CD8-positive, alpha-beta memory T cell (primary cell): ENCODE measurements around the gene TMEM123. TPM values are rescaled to one million over a fixed set of nuclear protein-coding genes. Genes with fewer than 3 reads are reported as not detected.

Experiments used
- CTCF ChIA-PET: fragments of 350-600 bp; sonication (Branson Sonifier 250); formaldehyde crosslinking; loops from one replicate; lab custom pipeline; 2021; ENCODE audit warnings: antibody characterized with exemption; lab: Charles Lee
- POLR2A ChIA-PET: fragments of 350-600 bp; sonication (Branson Sonifier 250); formaldehyde crosslinking; loops from one replicate; lab custom pipeline; 2021; ENCODE audit warnings: antibody characterized with exemption; lab: Charles Lee
- DNase-seq, 5 donors: peaks; one replicate each; pipeline versions ENCODE4 v3.0.0 to v3.0.0-alpha.2; 2020 to 2022; ENCODE audit warnings: mixed read lengths in 1 of 5
- H3K27ac ChIP-seq: one replicate; pipeline ENCODE4 v1.7.0; 2013; ENCODE audit warnings: low read depth, mild to moderate bottlenecking, low read length, moderate library complexity
- H3K27me3 ChIP-seq: 2 replicates; pipeline ENCODE4 v1.7.0; 2013; ENCODE audit warnings: low read length, mild to moderate bottlenecking; ENCODE audit not compliant: insufficient read depth, poor library complexity, severe bottlenecking
- H3K36me3 ChIP-seq: 2 replicates; pipeline ENCODE4 v1.7.0; 2013; ENCODE audit warnings: mild to moderate bottlenecking, low read length, moderate library complexity; ENCODE audit not compliant: insufficient read depth
- H3K4me1 ChIP-seq: 2 replicates; pipeline ENCODE4 v1.7.0; 2013; ENCODE audit warnings: mild to moderate bottlenecking, low read length, moderate library complexity; ENCODE audit not compliant: insufficient read depth
- H3K4me3 ChIP-seq: 2 replicates; pipeline ENCODE4 v1.7.0; 2013; ENCODE audit warnings: mild to moderate bottlenecking, low read length
- H3K9me3 ChIP-seq: 2 replicates; pipeline ENCODE4 v1.7.0; 2013; ENCODE audit warnings: mild to moderate bottlenecking, low read length
- H3K27ac Mint-ChIP-seq, 8 donors: one replicate each; pipeline ENCODE4 v1.8.0; 2020 to 2021; ENCODE audit warnings: mixed read lengths in 8 of 8, mild to moderate bottlenecking in 6 of 8, inconsistent platforms in 3 of 8, moderate library complexity in 3 of 8
- H3K27me3 Mint-ChIP-seq, 2 donors: one replicate each; pipeline ENCODE4 v1.8.0; 2020 to 2021; ENCODE audit warnings: mixed read lengths in 2 of 2, mild to moderate bottlenecking in 1 of 2, moderate library complexity in 1 of 2
- H3K36me3 Mint-ChIP-seq, 3 donors: one replicate each; pipeline ENCODE4 v1.8.0; 2020 to 2021; ENCODE audit warnings: mixed read lengths in 3 of 3, inconsistent platforms in 1 of 3, mild to moderate bottlenecking in 1 of 3
- H3K4me1 Mint-ChIP-seq, 3 donors: one replicate each; pipeline ENCODE4 v1.8.0; 2020 to 2021; ENCODE audit warnings: mixed read lengths in 3 of 3, inconsistent platforms in 1 of 3, mild to moderate bottlenecking in 1 of 3
- H3K4me3 Mint-ChIP-seq, 7 donors: one replicate each; pipeline ENCODE4 v1.8.0; 2020 to 2021; ENCODE audit warnings: mixed read lengths in 7 of 7, mild to moderate bottlenecking in 6 of 7, moderate library complexity in 4 of 7, inconsistent platforms in 2 of 7
- H3K9me3 Mint-ChIP-seq, 5 donors: one replicate each; pipeline ENCODE4 v1.8.0; 2020 to 2022; ENCODE audit warnings: mixed read lengths in 5 of 5, mild to moderate bottlenecking in 3 of 5, moderate library complexity in 2 of 5, inconsistent platforms in 1 of 5
- polyA plus RNA-seq: library from polyadenylated mRNA; unstranded; fragments of 300-500 nt; fragmentation: Illumina TruSeq; gene quantifications from one replicate; pipeline ENCODE4 v1.2.3, GENCODE V29; 2021
- total RNA-seq, 2 experiments: library from RNA; stranded (reverse); gene quantifications; one replicate each; pipeline ENCODE4 v1.2.3, GENCODE V29; 2021

TMEM123 gene
- total and polyA plus RNA-seq, 3 experiments from 2014 or later, result 257 to 491 (median 259) TPM

- H3K4me1 Mint-ChIP-seq, result peaks cover 11 to 29% (median 23%) of the 10 kb centered on the region in 3 donors
- DNase-seq, result no peak
- POLR2A ChIA-PET, result interaction anchor here (0.7 to 1.1 kb wide), 2 partner anchors 27 to 85 kb away, joined by 3 to 6 read pairs; partner anchors contain the start of gene TMEM123
Measured at GRCh38 chr11:102479733-102480132, 27.2 kb upstream of the TMEM123 start.

GRCh38 chr11:102478673-102479299 lies 26.2 kb upstream of the TMEM123 start:
- Histone ChIP-seq H3K27ac (no peak overlapping the region), H3K27me3 (no peaks in the 10 kb centered on the region), H3K4me1 (peaks cover 28% of the 10 kb centered on the region), H3K4me3 (no peak overlapping the region), H3K9me3 (no peaks in the 10 kb centered on the region), H3K36me3 (no peaks in the 10 kb centered on the region)
- Mint-ChIP-seq H3K27ac (peak overlapping the region in 1 of 8 donors; percentile 19), H3K36me3 (no peaks in the 10 kb centered on the region), H3K4me3 (no peak overlapping the region), H3K9me3 (no peaks in the 10 kb centered on the region), H3K27me3 (no peaks in the 10 kb centered on the region), H3K4me1 (peaks cover 14 to 38% (median 25%) of the 10 kb centered on the region in 3 donors)
- ChIA-PET POLR2A (interaction anchor here (0.7 kb wide), 1 partner anchor 84 kb away, joined by 3 read pairs; no protein-coding TSS in a partner anchor), CTCF (interaction anchor here (0.6 to 1.3 kb wide), 3 partner anchors 25 to 85 kb away, joined by 3 read pairs; no protein-coding TSS in a partner anchor)
- DNase-seq, result no peak

More at GRCh38 chr11:102479733-102480132, 27.2 kb upstream of the TMEM123 start:
- H3K27me3 Mint-ChIP-seq, result no peaks in the 10 kb centered on the region
- peaks cover 23% of the 10 kb centered on the region for H3K4me1 ChIP-seq
- no peaks in the 10 kb centered on the region for H3K27me3 ChIP-seq
- H3K36me3 ChIP-seq, result no peaks in the 10 kb centered on the region
- no peak overlapping the region for H3K4me3 ChIP-seq
- CTCF ChIA-PET, result interaction anchor here (1.0 to 1.4 kb wide), 3 partner anchors 16 to 139 kb away, joined by 3 to 4 read pairs (median 3); no protein-coding TSS in a partner anchor
- H3K27ac Mint-ChIP-seq, result peak overlapping the region in 1 of 8 donors; percentile 15
- H3K9me3 ChIP-seq, result no peaks in the 10 kb centered on the region
- H3K4me3 Mint-ChIP-seq, result no peak overlapping the region
- H3K9me3 Mint-ChIP-seq, result no peaks in the 10 kb centered on the region
- H3K36me3 Mint-ChIP-seq, result no peaks in the 10 kb centered on the region
- no peak overlapping the region for H3K27ac ChIP-seq

DNA sequence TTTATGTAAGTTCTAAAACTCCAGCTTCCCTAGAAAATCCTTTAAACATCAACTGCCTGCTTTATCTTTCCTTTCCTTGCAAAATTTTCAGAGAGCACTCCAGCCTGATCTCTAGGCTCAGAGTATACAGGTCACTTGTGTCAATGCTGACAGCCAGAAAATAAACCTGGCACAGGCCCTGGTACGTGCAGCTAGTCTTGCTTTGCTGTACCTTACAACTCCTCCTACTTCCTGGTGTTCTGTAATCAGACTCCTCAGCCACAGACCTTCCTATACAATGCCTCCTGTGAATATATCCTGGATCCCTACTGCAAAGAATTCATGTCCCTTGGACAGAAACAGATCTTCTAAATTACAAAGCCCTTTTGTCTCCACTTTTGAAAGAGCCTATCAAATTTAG lies 24.2 kb upstream of the TMEM123 start:
- H3K4me1 Mint-ChIP-seq, result peaks cover 18 to 46% (median 33%) of the 10 kb centered on the region in 3 donors
- POLR2A ChIA-PET, result no interaction called here

GRCh38 chr11:102476069-102476468 lies 23.5 kb upstream of the TMEM123 start:
- POLR2A ChIA-PET, result no interaction called here
- CTCF ChIA-PET, result interaction anchor here (1.1 to 2.7 kb wide), 3 partner anchors 9 to 86 kb away, joined by 3 to 10 read pairs (median 3); no protein-coding TSS in a partner anchor
- H3K4me1 Mint-ChIP-seq, result peaks cover 25 to 53% (median 40%) of the 10 kb centered on the region in 3 donors

More for the DNA sequence above, 24.2 kb upstream of the TMEM123 start:
- H3K27me3 Mint-ChIP-seq, result no peaks in the 10 kb centered on the region
- H3K36me3 ChIP-seq, result no peaks in the 10 kb centered on the region
- no peaks in the 10 kb centered on the region for H3K27me3 ChIP-seq
- no peaks in the 10 kb centered on the region for H3K9me3 ChIP-seq
- H3K4me3 ChIP-seq, result no peak overlapping the region
- no peaks in the 10 kb centered on the region for H3K36me3 Mint-ChIP-seq
- H3K4me1 ChIP-seq, result peaks cover 34% of the 10 kb centered on the region
- peak in 1 of 5 donors; percentile 27 for DNase-seq
- H3K27ac Mint-ChIP-seq, result peak overlapping the region; percentile 5 to 91 (median 82)
- peak overlapping the region; percentile 59 for H3K27ac ChIP-seq
- CTCF ChIA-PET, result interaction anchor here (1.1 to 2.7 kb wide), 3 partner anchors 8 to 87 kb away, joined by 3 to 10 read pairs (median 3); no protein-coding TSS in a partner anchor
- peak overlapping the region in 3 of 7 donors; percentile 30 to 59 (median 33) for H3K4me3 Mint-ChIP-seq
- H3K9me3 Mint-ChIP-seq, result no peaks in the 10 kb centered on the region

GRCh38 chr11:102473543-102473942 lies 21.0 kb upstream of the TMEM123 start:
- Mint-ChIP-seq H3K4me1 (peaks cover 48 to 73% (median 65%) of the 10 kb centered on the region in 3 donors), H3K27me3 (peaks cover 0 to 3% of the 10 kb centered on the region in 2 donors), H3K4me3 (no peak overlapping the region), H3K27ac (no peak overlapping the region), H3K9me3 (no peaks in the 10 kb centered on the region), H3K36me3 (no peaks in the 10 kb centered on the region)
- Histone ChIP-seq H3K27ac (no peak overlapping the region), H3K9me3 (no peaks in the 10 kb centered on the region), H3K27me3 (no peaks in the 10 kb centered on the region), H3K4me1 (peaks cover 63% of the 10 kb centered on the region), H3K36me3 (no peaks in the 10 kb centered on the region), H3K4me3 (no peak overlapping the region)
- no peak for DNase-seq
- ChIA-PET POLR2A (no interaction called here), CTCF (no interaction called here)

More at GRCh38 chr11:102476069-102476468, 23.5 kb upstream of the TMEM123 start:
- Histone ChIP-seq H3K27ac (no peak overlapping the region), H3K9me3 (no peaks in the 10 kb centered on the region), H3K4me3 (no peak overlapping the region), H3K27me3 (no peaks in the 10 kb centered on the region), H3K4me1 (peaks cover 41% of the 10 kb centered on the region), H3K36me3 (no peaks in the 10 kb centered on the region)
- Mint-ChIP-seq H3K27me3 (no peaks in the 10 kb centered on the region), H3K9me3 (no peaks in the 10 kb centered on the region), H3K4me3 (no peak overlapping the region), H3K36me3 (no peaks in the 10 kb centered on the region), H3K27ac (peak overlapping the region in 3 of 8 donors; percentile 61 to 91 (median 88))
- no peak for DNase-seq

- Histone ChIP-seq H3K9me3 (no peaks in the 10 kb centered on the region), H3K27ac (no peak overlapping the region), H3K4me3 (no peak overlapping the region), H3K4me1 (peaks cover 70% of the 10 kb centered on the region), H3K36me3 (no peaks in the 10 kb centered on the region), H3K27me3 (no peaks in the 10 kb centered on the region)
- H3K4me1 Mint-ChIP-seq, result peaks cover 59 to 76% (median 67%) of the 10 kb centered on the region in 3 donors
- H3K9me3 Mint-ChIP-seq, result no peaks in the 10 kb centered on the region
- no peaks in the 10 kb centered on the region for H3K36me3 Mint-ChIP-seq
- no peak overlapping the region for H3K4me3 Mint-ChIP-seq
- no peak overlapping the region for H3K27ac Mint-ChIP-seq
- H3K27me3 Mint-ChIP-seq, result peaks cover 0 to 3% of the 10 kb centered on the region in 2 donors
- ChIA-PET CTCF (interaction anchor here (1.5 kb wide), 1 partner anchor 15 kb away, joined by 3 read pairs; no protein-coding TSS in a partner anchor), POLR2A (no interaction called here)
- DNase-seq, result no peak
Measured at GRCh38 chr11:102472127-102472526, 19.6 kb upstream of the TMEM123 start.

DNA sequence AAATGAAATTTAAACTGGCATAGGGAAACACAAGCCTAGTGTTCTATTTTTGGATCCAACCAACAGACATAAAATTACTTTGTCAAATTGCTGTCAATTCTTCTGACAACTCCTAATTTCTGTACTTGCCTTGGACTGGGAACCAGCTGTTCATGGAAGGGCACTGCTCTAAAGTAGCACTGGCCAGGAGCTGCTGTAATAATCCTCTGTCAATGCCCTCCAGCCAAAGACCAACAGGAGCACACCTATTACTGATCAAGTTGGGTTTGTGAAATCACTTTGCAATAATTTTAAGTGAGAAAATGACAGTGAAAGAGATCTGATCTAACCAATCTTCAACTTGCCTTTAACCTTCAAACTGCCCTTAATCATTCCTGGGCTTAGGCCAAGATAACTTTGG lies 18.9 kb upstream of the TMEM123 start:
- peaks cover 0 to 3% of the 10 kb centered on the region in 2 donors for H3K27me3 Mint-ChIP-seq
- POLR2A ChIA-PET, result no interaction called here
- peak overlapping the region in 2 of 7 donors; percentile 29 to 48 for H3K4me3 Mint-ChIP-seq
- peak overlapping the region in 1 of 8 donors; percentile 17 for H3K27ac Mint-ChIP-seq
- DNase-seq, result no peak
- no peak overlapping the region for H3K27ac ChIP-seq
- no peaks in the 10 kb centered on the region for H3K9me3 Mint-ChIP-seq
- H3K9me3 ChIP-seq, result no peaks in the 10 kb centered on the region
- H3K36me3 Mint-ChIP-seq, result no peaks in the 10 kb centered on the region
- peaks cover 58 to 76% (median 67%) of the 10 kb centered on the region in 3 donors for H3K4me1 Mint-ChIP-seq
- H3K36me3 ChIP-seq, result no peaks in the 10 kb centered on the region
- H3K4me1 ChIP-seq, result peaks cover 70% of the 10 kb centered on the region
- no peak overlapping the region for H3K4me3 ChIP-seq
- CTCF ChIA-PET, result interaction anchor here (1.5 kb wide), 1 partner anchor 16 kb away, joined by 3 read pairs; no protein-coding TSS in a partner anchor
- no peaks in the 10 kb centered on the region for H3K27me3 ChIP-seq

- H3K4me3 ChIP-seq, result no peak overlapping the region
- POLR2A ChIA-PET, result no interaction called here
- Mint-ChIP-seq H3K9me3 (no peaks in the 10 kb centered on the region), H3K4me1 (peaks cover 67 to 82% (median 75%) of the 10 kb centered on the region in 3 donors), H3K27ac (peak overlapping the region in 7 of 8 donors; percentile 6 to 76 (median 74)), H3K36me3 (no peaks in the 10 kb centered on the region), H3K4me3 (peak overlapping the region; percentile 7 to 69 (median 46)), H3K27me3 (peaks cover 0 to 3% of the 10 kb centered on the region in 2 donors)
- no peak overlapping the region for H3K27ac ChIP-seq
- H3K36me3 ChIP-seq, result no peaks in the 10 kb centered on the region
- no peaks in the 10 kb centered on the region for H3K27me3 ChIP-seq
- CTCF ChIA-PET, result no interaction called here
- no peaks in the 10 kb centered on the region for H3K9me3 ChIP-seq
- peaks cover 69% of the 10 kb centered on the region for H3K4me1 ChIP-seq
- peak in 2 of 5 donors; percentile 61 to 73 for DNase-seq
Measured at GRCh38 chr11:102470251-102470650, 17.7 kb upstream of the TMEM123 start.
